ENCODE data around the gene MLLT1. TPM values are rescaled to one million over a fixed set of nuclear protein-coding genes. Genes with fewer than 3 reads are reported as not detected.

MLLT1 gene
- total RNA-seq, 1 experiment from 2014 or later, result 5.6 TPM

GRCh38 chr19:6188811-6189210, 91.0 kb downstream of the MLLT1 start:
- in situ Hi-C loops (cut with HindIII; ENCODE audit: low sequenced_read_pairs), result no loop called here
- DNase-seq (ENCODE audit: low spot score), result no peak

GRCh38 chr19:6187374-6187773, 92.4 kb downstream of the MLLT1 start:
- DNase-seq (ENCODE audit: low spot score), result no peak
- in situ Hi-C loops (cut with HindIII; ENCODE audit: low sequenced_read_pairs), result no loop called here

- in situ Hi-C loops (cut with HindIII; ENCODE audit: low sequenced_read_pairs), result no loop called here
- no peak for DNase-seq (ENCODE audit: low spot score)
Measured at GRCh38 chr19:6185835-6186834, 93.6 kb downstream of the MLLT1 start.

GRCh38 chr19:6185093-6185834, 94.5 kb downstream of the MLLT1 start:
- no peak for DNase-seq (ENCODE audit: low spot score)
- in situ Hi-C loops (cut with HindIII; ENCODE audit: low sequenced_read_pairs), result no loop called here

GRCh38 chr19:6181119-6181518, 98.7 kb downstream of the MLLT1 start:
- in situ Hi-C loops (cut with HindIII; ENCODE audit: low sequenced_read_pairs), result no loop called here

GRCh38 chr19:6173190-6173589, 106.6 kb downstream of the MLLT1 start:
- DNase-seq (ENCODE audit: low spot score), result no peak
- in situ Hi-C loops (cut with HindIII; ENCODE audit: low sequenced_read_pairs), result no loop called here

More at GRCh38 chr19:6181119-6181518, 98.7 kb downstream of the MLLT1 start:
- DNase-seq (ENCODE audit: low spot score), result no peak

GRCh38 chr19:6172074-6172863, 107.5 kb downstream of the MLLT1 start:
- no peak for DNase-seq (ENCODE audit: low spot score)
- in situ Hi-C loops (cut with HindIII; ENCODE audit: low sequenced_read_pairs), result no loop called here

GRCh38 chr19:6167115-6167514, 112.7 kb downstream of the MLLT1 start:
- in situ Hi-C loops (cut with HindIII; ENCODE audit: low sequenced_read_pairs), result no loop called here
- DNase-seq (ENCODE audit: low spot score), result no peak

GRCh38 chr19:6164906-6165531, 114.8 kb downstream of the MLLT1 start:
- in situ Hi-C loops (cut with HindIII; ENCODE audit: low sequenced_read_pairs), result no loop called here
- no peak for DNase-seq (ENCODE audit: low spot score)

GRCh38 chr19:6161271-6161850, 118.4 kb downstream of the MLLT1 start:
- in situ Hi-C loops (cut with HindIII; ENCODE audit: low sequenced_read_pairs), result no loop called here
- no peak for DNase-seq (ENCODE audit: low spot score)

Other genes with a start within 250 kb of the MLLT1 start
- 3.1 and 4.2 TPM in 2 replicates for gene RFX2, start 169.5 kb downstream of the MLLT1 start, total RNA-seq (2014; rRNA removed; shearing (Covaris generic))
- gene ACSBG2, start 144.3 kb downstream of the MLLT1 start, total RNA-seq (2014; rRNA removed; shearing (Covaris generic)), result not detected in 2 replicates
- gene ACER1, start 53.6 kb upstream of the MLLT1 start, total RNA-seq (2014; rRNA removed; shearing (Covaris generic)), result not detected in 2 replicates
- 145 and 195 TPM in 2 replicates for gene CLPP, start 81.6 kb upstream of the MLLT1 start, total RNA-seq (2014; rRNA removed; shearing (Covaris generic))
- 105 and 149 TPM in 2 replicates for gene ALKBH7, start 92.8 kb upstream of the MLLT1 start, total RNA-seq (2014; rRNA removed; shearing (Covaris generic))
- 1.1 and 1.4 TPM in 2 replicates for gene PSPN, start 96.0 kb upstream of the MLLT1 start, total RNA-seq (2014; rRNA removed; shearing (Covaris generic))
- 147 and 163 TPM in 2 replicates for gene GTF2F1, start 113.2 kb upstream of the MLLT1 start, total RNA-seq (2014; rRNA removed; shearing (Covaris generic))
- gene KHSRP, start 144.8 kb upstream of the MLLT1 start, total RNA-seq (2014; rRNA removed; shearing (Covaris generic)), result 170 and 189 TPM in 2 replicates
- gene SLC25A41, start 153.8 kb upstream of the MLLT1 start, total RNA-seq (2014; rRNA removed; shearing (Covaris generic)), result 1.3 TPM in 1 of 2 replicates, not detected in the other
- gene SLC25A23, start 179.8 kb upstream of the MLLT1 start, total RNA-seq (2014; rRNA removed; shearing (Covaris generic)), result 57.6 and 60.6 TPM in 2 replicates
- gene CRB3, start 184.3 kb upstream of the MLLT1 start, total RNA-seq (2014; rRNA removed; shearing (Covaris generic)), result 1.9 TPM in 1 of 2 replicates, not detected in the other
- not detected in 2 replicates for gene DENND1C, start 201.8 kb upstream of the MLLT1 start, total RNA-seq (2014; rRNA removed; shearing (Covaris generic))
- gene TUBB4A, start 222.3 kb upstream of the MLLT1 start, total RNA-seq (2014; rRNA removed; shearing (Covaris generic)), result 2.1 and 3.3 TPM in 2 replicates